T-helper 17 cell (primary cell): Measurements from ENCODE around the gene DLG2. TPM values are rescaled to one million over a fixed set of nuclear protein-coding genes. Genes with fewer than 3 reads are reported as not detected.

Experiments
- ATAC-seq: fragments of 150-1000 bp; cut with Tn5 transposase; 2 replicates; pipeline ENCODE4 v1.10.0; 2021; ENCODE audit warnings: mild to moderate bottlenecking, moderate library complexity
- DNase-seq, 3 donors: peaks; one replicate each; pipeline versions ENCODE4 v3.0.0 to v3.0.0-alpha.2; 2020 to 2021
- H3K9me3 ChIP-seq: one replicate; pipeline ENCODE4 v1.7.0; 2013; ENCODE audit warnings: low read length, mild to moderate bottlenecking; ENCODE audit not compliant: control insufficient read depth, poor library complexity, severe bottlenecking
- H3K27ac Mint-ChIP-seq: one replicate; pipeline ENCODE4 v1.8.0; 2022; ENCODE audit warnings: mild to moderate bottlenecking, moderate library complexity, mixed read lengths
- H3K27me3 Mint-ChIP-seq: one replicate; pipeline ENCODE4 v1.8.0; 2022; ENCODE audit warnings: mixed read lengths
- H3K36me3 Mint-ChIP-seq: one replicate; pipeline ENCODE4 v1.8.0; 2022; ENCODE audit warnings: low read depth, mixed read lengths
- H3K4me1 Mint-ChIP-seq: one replicate; pipeline ENCODE4 v1.8.0; 2022; ENCODE audit warnings: mild to moderate bottlenecking, mixed read lengths
- H3K4me3 Mint-ChIP-seq: one replicate; pipeline ENCODE4 v1.8.0; 2022; ENCODE audit warnings: mild to moderate bottlenecking, moderate library complexity, mixed read lengths
- total RNA-seq, 4 donors: library from RNA in 2 of 4; stranded (reverse) in 2 of 4; gene quantifications; one replicate each; pipeline ENCODE4 v1.2.3 and lab custom pipeline; 2022 to 2026

DLG2 gene
- total RNA-seq, 2 donors from 2014 or later: 1.0 to 2.2 TPM

- no peak for ATAC-seq
- H3K36me3 Mint-ChIP-seq: no peaks in the 10 kb centered on the region
- H3K4me3 Mint-ChIP-seq: no peak overlapping the region
- H3K27me3 Mint-ChIP-seq: no peaks in the 10 kb centered on the region
- H3K9me3 ChIP-seq: no peaks in the 10 kb centered on the region
- H3K4me1 Mint-ChIP-seq: no peaks in the 10 kb centered on the region
- no peak overlapping the region for H3K27ac Mint-ChIP-seq
- no peak for DNase-seq
Measured at GRCh38 chr11:84383576-84383975, 1243.6 kb downstream of the DLG2 start.

DNA sequence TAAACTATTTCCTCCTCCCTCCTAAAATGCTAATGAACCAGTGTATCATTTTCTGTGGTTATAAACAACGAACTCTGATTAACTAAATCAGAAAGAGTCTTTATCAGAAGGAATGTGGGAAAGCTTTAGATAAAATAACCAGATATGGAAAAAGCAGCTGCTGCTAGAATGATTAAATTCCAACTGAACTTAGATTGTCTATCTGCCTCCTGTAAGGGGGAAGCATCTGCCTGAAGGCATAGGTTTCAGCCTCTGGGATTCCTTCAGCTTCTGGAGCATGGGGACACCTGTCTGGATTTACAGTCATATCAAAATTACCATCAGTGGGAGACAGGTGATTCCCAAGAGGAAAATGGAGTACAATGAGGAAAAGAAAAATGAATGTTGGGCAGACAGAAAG is 1245.5 kb downstream of the DLG2 start:
- ATAC-seq (no peak), DNase-seq (no peak)
- no peak overlapping the region for H3K27ac Mint-ChIP-seq
- H3K36me3 Mint-ChIP-seq: no peaks in the 10 kb centered on the region
- no peaks in the 10 kb centered on the region for H3K9me3 ChIP-seq
- no peaks in the 10 kb centered on the region for H3K27me3 Mint-ChIP-seq
- no peaks in the 10 kb centered on the region for H3K4me1 Mint-ChIP-seq
- H3K4me3 Mint-ChIP-seq: no peak overlapping the region

- Mint-ChIP-seq H3K4me1 (no peaks in the 10 kb centered on the region), H3K27me3 (no peaks in the 10 kb centered on the region), H3K27ac (no peak overlapping the region), H3K4me3 (no peak overlapping the region), H3K36me3 (no peaks in the 10 kb centered on the region)
- ATAC-seq (no peak), DNase-seq (no peak)
- H3K9me3 ChIP-seq: no peaks in the 10 kb centered on the region
Measured at GRCh38 chr11:84372381-84372950, 1254.7 kb downstream of the DLG2 start.

GRCh38 chr11:84358034-84358433 is 1269.1 kb downstream of the DLG2 start:
- ATAC-seq (no peak), DNase-seq (no peak)
- Mint-ChIP-seq H3K36me3 (no peaks in the 10 kb centered on the region), H3K27ac (no peak overlapping the region), H3K4me1 (no peaks in the 10 kb centered on the region), H3K4me3 (no peak overlapping the region), H3K27me3 (no peaks in the 10 kb centered on the region)
- no peaks in the 10 kb centered on the region for H3K9me3 ChIP-seq

DNA sequence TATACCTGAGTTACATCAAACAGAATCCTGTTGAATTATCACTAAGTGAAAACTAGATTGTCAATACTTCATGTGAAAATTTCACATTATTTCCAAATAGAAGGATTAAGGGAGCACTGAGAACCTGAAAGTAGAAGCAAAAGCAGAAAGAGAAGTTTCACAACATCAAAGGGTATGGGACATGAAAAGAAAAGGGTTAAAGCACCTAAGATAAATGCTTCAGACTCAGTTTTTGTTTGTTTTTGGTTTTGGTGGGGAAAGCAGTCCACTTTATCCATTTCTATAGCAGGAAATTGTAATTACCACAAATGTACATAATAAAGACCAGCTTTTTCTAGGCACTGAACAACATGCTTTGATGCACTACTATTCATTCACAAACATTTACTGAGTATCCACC is 1271.2 kb downstream of the DLG2 start:
- Mint-ChIP-seq H3K4me3 (no peak overlapping the region), H3K4me1 (no peaks in the 10 kb centered on the region), H3K27me3 (no peaks in the 10 kb centered on the region), H3K36me3 (no peaks in the 10 kb centered on the region), H3K27ac (no peak overlapping the region)
- H3K9me3 ChIP-seq: no peaks in the 10 kb centered on the region
- no peak for ATAC-seq
- DNase-seq: no peak

- H3K9me3 ChIP-seq: no peaks in the 10 kb centered on the region
- H3K36me3 Mint-ChIP-seq: no peaks in the 10 kb centered on the region
- no peaks in the 10 kb centered on the region for H3K27me3 Mint-ChIP-seq
- DNase-seq: no peak
- no peaks in the 10 kb centered on the region for H3K4me1 Mint-ChIP-seq
- H3K4me3 Mint-ChIP-seq: no peak overlapping the region
- no peak for ATAC-seq
- H3K27ac Mint-ChIP-seq: no peak overlapping the region
Measured at GRCh38 chr11:84345597-84345996, 1281.5 kb downstream of the DLG2 start.

DNA sequence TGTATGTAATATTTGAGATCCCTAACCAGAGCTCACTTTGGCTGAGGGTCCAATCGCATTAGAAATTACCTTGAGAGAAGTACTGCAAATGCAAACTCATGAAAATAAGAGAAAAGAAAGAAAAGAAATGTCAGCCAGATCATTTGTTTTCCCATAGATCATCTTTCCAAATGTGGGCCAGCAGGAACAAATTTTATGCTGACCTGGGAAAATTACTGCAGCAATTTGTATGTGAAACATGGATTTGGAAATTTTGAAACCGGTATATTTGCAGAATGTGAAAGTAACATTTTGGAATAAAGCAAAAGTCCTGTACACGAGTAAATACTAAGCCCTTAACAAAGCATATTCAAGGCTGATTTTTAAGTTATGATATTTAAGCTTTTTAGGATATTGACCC is 1282.1 kb downstream of the DLG2 start:
- Mint-ChIP-seq H3K27ac (no peak overlapping the region), H3K4me3 (no peak overlapping the region), H3K36me3 (no peaks in the 10 kb centered on the region), H3K4me1 (no peaks in the 10 kb centered on the region), H3K27me3 (no peaks in the 10 kb centered on the region)
- ATAC-seq (no peak), DNase-seq (no peak)
- H3K9me3 ChIP-seq: no peaks in the 10 kb centered on the region

GRCh38 chr11:84339796-84340195 is 1287.3 kb downstream of the DLG2 start:
- H3K36me3 Mint-ChIP-seq: no peaks in the 10 kb centered on the region
- no peak overlapping the region for H3K4me3 Mint-ChIP-seq
- ATAC-seq: no peak
- H3K27ac Mint-ChIP-seq: no peak overlapping the region
- no peaks in the 10 kb centered on the region for H3K4me1 Mint-ChIP-seq
- no peaks in the 10 kb centered on the region for H3K9me3 ChIP-seq
- DNase-seq: no peak
- H3K27me3 Mint-ChIP-seq: no peaks in the 10 kb centered on the region

DNA sequence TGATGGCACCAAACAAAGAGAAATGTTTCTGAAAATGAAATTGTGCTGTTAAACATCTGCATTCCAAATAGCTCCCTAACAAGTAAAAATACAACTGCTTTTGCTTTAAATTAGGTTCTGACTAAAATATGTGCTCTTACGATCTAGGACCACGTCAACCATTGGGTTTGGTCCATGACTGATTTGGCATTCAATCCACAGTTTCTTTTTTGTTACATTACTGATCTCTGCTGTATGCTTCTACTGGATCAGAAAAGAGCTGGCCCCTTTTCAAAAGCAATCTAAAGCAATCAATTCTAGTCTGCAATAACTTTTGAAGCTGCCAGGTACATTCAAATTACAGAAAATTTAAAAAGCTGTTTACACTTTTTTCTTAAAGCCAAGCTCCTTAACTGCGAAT is 1293.9 kb downstream of the DLG2 start:
- ATAC-seq: no peak
- no peak overlapping the region for H3K27ac Mint-ChIP-seq
- H3K4me3 Mint-ChIP-seq: no peak overlapping the region
- H3K36me3 Mint-ChIP-seq: no peaks in the 10 kb centered on the region
- DNase-seq: no peak
- no peaks in the 10 kb centered on the region for H3K27me3 Mint-ChIP-seq
- H3K4me1 Mint-ChIP-seq: no peaks in the 10 kb centered on the region
- no peaks in the 10 kb centered on the region for H3K9me3 ChIP-seq

DNA sequence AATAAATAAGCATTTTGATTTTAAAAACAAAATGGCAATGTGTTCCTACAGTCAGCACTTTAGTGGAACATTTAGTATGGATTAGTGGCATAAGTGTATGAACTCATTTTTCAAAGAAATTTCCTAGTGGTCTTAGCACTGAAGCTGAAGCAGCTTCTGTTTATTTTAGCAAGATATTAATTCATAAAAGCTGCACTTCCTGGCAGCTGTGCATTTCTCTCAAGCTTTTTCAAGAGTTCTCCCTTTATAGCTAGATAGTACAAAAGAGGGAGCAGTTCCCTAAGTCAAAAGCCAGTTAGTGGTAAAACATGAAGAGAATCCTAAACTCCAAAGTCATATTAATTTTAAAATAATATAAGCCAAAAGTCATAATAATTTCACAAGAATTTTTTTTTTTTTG is 1304.9 kb downstream of the DLG2 start:
- Mint-ChIP-seq H3K4me1 (no peaks in the 10 kb centered on the region), H3K27me3 (no peaks in the 10 kb centered on the region), H3K27ac (no peak overlapping the region), H3K4me3 (no peak overlapping the region), H3K36me3 (no peaks in the 10 kb centered on the region)
- DNase-seq (no peak), ATAC-seq (no peak)
- no peaks in the 10 kb centered on the region for H3K9me3 ChIP-seq

- H3K27ac Mint-ChIP-seq: no peak overlapping the region
- H3K4me1 Mint-ChIP-seq: no peaks in the 10 kb centered on the region
Measured at GRCh38 chr11:84319863-84320262, 1307.3 kb downstream of the DLG2 start.

DNA sequence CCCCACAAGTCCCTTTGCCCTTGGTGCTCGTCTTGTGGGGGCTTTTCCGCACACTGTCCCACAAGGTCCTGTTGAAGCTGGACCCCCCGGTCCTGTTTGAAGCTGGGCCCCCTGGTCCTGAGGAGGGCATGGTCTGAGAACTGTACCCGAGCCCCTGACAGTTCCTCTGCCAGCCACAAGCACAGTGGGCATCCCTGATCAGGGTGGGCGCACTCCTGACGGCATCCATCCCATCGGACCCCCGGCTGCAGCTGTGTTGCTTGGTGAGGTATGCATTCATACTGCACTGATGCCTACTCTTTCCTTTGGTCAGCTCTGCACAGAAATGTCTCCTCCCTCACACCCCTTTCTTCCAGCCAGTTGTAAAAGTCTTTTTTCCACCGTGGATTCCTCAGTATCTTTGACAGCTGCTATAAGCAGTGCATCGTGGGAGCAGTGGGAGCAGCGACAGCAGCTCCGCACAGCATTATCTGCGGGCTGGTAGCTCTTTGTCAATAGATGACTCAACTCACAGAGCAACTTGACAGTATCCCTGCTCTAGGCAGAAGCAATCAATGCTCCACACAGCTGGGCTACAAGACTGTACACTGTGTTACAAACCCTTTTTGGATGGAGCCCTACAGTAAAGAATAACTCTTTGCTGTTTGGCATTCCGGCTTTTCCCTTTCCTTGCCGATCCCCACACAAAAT is 1310.1 kb downstream of the DLG2 start:
- no peaks in the 10 kb centered on the region for H3K9me3 ChIP-seq
- no peaks in the 10 kb centered on the region for H3K4me1 Mint-ChIP-seq
- H3K36me3 Mint-ChIP-seq: no peaks in the 10 kb centered on the region
- no peak for ATAC-seq
- H3K27ac Mint-ChIP-seq: no peak overlapping the region
- DNase-seq: no peak
- H3K4me3 Mint-ChIP-seq: no peak overlapping the region
- no peaks in the 10 kb centered on the region for H3K27me3 Mint-ChIP-seq

More at GRCh38 chr11:84319863-84320262, 1307.3 kb downstream of the DLG2 start:
- ATAC-seq: no peak
- H3K9me3 ChIP-seq: no peaks in the 10 kb centered on the region
- H3K4me3 Mint-ChIP-seq: no peak overlapping the region
- H3K36me3 Mint-ChIP-seq: no peaks in the 10 kb centered on the region
- no peaks in the 10 kb centered on the region for H3K27me3 Mint-ChIP-seq
- no peak for DNase-seq

DNA sequence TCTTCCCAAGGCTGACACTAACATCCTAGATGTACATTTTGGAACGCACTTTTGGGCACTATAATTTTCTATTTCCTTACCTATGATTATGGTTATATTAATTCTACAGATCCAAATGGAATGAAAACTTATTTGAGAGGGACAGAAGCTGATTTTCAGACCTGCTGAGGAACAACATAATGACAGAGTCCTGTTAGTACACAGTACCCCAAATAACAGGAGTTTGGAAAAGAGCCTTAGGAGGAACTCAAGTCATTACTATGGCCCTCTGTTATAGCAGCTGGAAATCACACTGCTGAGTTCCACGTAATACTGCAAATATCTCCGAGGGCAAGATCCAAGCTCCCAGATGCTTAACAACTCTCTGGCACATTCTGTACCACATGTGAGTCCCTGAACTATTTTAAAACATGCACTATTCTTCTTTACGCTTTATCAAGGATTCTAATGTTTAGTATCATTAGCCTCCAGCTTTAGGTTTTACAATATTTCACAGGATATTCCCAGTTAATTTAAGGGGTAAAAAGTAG is 1313.2 kb downstream of the DLG2 start:
- DNase-seq (no peak), ATAC-seq (no peak)
- H3K4me3 Mint-ChIP-seq: no peak overlapping the region
- H3K36me3 Mint-ChIP-seq: no peaks in the 10 kb centered on the region
- no peak overlapping the region for H3K27ac Mint-ChIP-seq
- H3K9me3 ChIP-seq: no peaks in the 10 kb centered on the region
- no peaks in the 10 kb centered on the region for H3K4me1 Mint-ChIP-seq
- no peaks in the 10 kb centered on the region for H3K27me3 Mint-ChIP-seq

GRCh38 chr11:84310268-84310667 is 1316.9 kb downstream of the DLG2 start:
- H3K36me3 Mint-ChIP-seq: no peaks in the 10 kb centered on the region
- no peak overlapping the region for H3K4me3 Mint-ChIP-seq
- H3K27me3 Mint-ChIP-seq: no peaks in the 10 kb centered on the region
- ATAC-seq (no peak), DNase-seq (no peak)
- no peak overlapping the region for H3K27ac Mint-ChIP-seq
- no peaks in the 10 kb centered on the region for H3K4me1 Mint-ChIP-seq
- no peaks in the 10 kb centered on the region for H3K9me3 ChIP-seq
